A549 treated with GW870086 at 1 μM for 4 hours (cell line): ENCODE results near the gene MCL1. TPM values are rescaled to one million over a fixed set of nuclear protein-coding genes. Genes with fewer than 3 reads are reported as not detected.

Experiments
- total RNA-seq: library from RNA; stranded (reverse); fragments of 200-300 nt; extraction: Qiagen RNA extraction; gene quantifications from 5 replicates; pipeline ENCODE4 v1.2.3, GENCODE V29; 2022; ENCODE audit warnings: low read depth

Gene MCL1
- total RNA-seq: 195 to 266 TPM (median 252 TPM) in 5 replicates

GRCh38 chr1:150579110-150579944, at the start of gene MCL1:
Gene MCL1, minus strand, starts transcription at chr1:150579610. Its CDS starts 80 bp downstream, at chr1:150579530.

GRCh38 chr1:150548632-150549495, 30.5 kb downstream of the MCL1 start, which contains the start of gene ADAMTSL4:
Gene ADAMTSL4, plus strand, starts transcription at chr1:150549408. Its CDS starts 2,881 bp downstream, at chr1:150552289.

Other genes starting within 250 kb of the MCL1 start
- 12.5 to 15.2 TPM (median 14.3 TPM) in 5 replicates for gene RPRD2, start 215.5 kb downstream of the MCL1 start, total RNA-seq
- 18.9 to 21.3 TPM (median 20.6 TPM) in 5 replicates for gene TARS2, start 92.2 kb downstream of the MCL1 start, total RNA-seq
- gene ECM1, start 71.5 kb downstream of the MCL1 start, total RNA-seq: 1.7 to 3.1 TPM (median 2.1 TPM) in 5 replicates
- gene FALEC, start 63.9 kb downstream of the MCL1 start, total RNA-seq: 0.32 TPM in 1 of 5 replicates, not detected in the others
- gene ADAMTSL4, start 30.2 kb downstream of the MCL1 start, total RNA-seq: 3.1 to 7.2 TPM (median 5.2 TPM) in 5 replicates
- gene ENSA, start 50.0 kb upstream of the MCL1 start, total RNA-seq: 130 to 149 TPM (median 131 TPM) in 5 replicates
- 10.4 to 15.6 TPM (median 14.4 TPM) in 5 replicates for gene GOLPH3L, start 117.5 kb upstream of the MCL1 start, total RNA-seq
- 6.2 to 10.6 TPM (median 9.7 TPM) in 5 replicates for gene HORMAD1, start 141.3 kb upstream of the MCL1 start, total RNA-seq
- gene CTSS, start 186.2 kb upstream of the MCL1 start, total RNA-seq: 15.2 to 22.5 TPM (median 15.6 TPM) in 5 replicates
- gene CTSK, start 228.7 kb upstream of the MCL1 start, total RNA-seq: 1.4 to 2.4 TPM (median 1.8 TPM) in 5 replicates